ENCODE results near the gene DDX24.

DNA sequence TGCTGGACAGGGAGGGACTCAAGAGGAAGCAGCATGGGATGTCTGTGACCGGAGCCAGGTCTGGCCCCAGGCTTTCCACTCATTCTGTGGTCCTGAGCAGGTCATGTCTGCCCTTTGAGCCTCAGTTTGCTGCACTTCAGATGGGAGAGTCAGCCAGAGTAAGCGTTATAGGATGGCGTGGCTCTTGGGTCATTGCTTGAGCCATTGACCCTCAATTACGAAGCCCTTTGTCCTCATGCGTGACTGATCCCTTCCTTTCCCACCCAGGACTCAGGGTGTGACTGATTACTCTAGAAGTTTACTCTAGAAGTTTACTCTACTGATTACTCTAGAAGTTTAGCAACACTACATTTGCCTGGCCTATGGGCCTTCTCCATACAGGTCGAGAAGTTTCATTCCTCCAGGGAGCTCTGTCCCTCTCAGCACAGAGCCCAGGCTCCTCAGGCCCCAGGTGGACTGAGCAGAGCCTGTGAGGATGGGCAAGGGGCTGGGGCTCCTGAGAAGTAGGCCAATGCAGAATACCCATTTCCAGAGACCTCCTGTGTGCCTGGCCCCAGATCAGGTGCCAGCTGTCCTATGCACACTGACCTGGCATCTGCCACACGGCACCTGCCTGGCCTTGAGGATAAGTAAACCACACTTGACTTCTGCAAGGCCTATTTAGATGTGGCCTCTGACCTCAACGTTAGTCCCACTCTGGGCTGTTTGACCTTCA is 21.9 kb upstream of the DDX24 start:
- TF ChIP-seq, protein P1, sequence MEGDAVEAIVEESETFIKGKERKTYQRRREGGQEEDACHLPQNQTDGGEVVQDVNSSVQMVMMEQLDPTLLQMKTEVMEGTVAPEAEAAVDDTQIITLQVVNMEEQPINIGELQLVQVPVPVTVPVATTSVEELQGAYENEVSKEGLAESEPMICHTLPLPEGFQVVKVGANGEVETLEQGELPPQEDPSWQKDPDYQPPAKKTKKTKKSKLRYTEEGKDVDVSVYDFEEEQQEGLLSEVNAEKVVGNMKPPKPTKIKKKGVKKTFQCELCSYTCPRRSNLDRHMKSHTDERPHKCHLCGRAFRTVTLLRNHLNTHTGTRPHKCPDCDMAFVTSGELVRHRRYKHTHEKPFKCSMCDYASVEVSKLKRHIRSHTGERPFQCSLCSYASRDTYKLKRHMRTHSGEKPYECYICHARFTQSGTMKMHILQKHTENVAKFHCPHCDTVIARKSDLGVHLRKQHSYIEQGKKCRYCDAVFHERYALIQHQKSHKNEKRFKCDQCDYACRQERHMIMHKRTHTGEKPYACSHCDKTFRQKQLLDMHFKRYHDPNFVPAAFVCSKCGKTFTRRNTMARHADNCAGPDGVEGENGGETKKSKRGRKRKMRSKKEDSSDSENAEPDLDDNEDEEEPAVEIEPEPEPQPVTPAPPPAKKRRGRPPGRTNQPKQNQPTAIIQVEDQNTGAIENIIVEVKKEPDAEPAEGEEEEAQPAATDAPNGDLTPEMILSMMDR (IDR thresholded peaks at IDR 0.05) = no peak
- TF ChIP-seq, protein P2, sequence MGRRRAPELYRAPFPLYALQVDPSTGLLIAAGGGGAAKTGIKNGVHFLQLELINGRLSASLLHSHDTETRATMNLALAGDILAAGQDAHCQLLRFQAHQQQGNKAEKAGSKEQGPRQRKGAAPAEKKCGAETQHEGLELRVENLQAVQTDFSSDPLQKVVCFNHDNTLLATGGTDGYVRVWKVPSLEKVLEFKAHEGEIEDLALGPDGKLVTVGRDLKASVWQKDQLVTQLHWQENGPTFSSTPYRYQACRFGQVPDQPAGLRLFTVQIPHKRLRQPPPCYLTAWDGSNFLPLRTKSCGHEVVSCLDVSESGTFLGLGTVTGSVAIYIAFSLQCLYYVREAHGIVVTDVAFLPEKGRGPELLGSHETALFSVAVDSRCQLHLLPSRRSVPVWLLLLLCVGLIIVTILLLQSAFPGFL (CRISPR knock-in tag; IDR thresholded peaks at IDR 0.05; ENCODE audit: borderline replicate concordance) = no peak
- TF ChIP-seq, protein P3, sequence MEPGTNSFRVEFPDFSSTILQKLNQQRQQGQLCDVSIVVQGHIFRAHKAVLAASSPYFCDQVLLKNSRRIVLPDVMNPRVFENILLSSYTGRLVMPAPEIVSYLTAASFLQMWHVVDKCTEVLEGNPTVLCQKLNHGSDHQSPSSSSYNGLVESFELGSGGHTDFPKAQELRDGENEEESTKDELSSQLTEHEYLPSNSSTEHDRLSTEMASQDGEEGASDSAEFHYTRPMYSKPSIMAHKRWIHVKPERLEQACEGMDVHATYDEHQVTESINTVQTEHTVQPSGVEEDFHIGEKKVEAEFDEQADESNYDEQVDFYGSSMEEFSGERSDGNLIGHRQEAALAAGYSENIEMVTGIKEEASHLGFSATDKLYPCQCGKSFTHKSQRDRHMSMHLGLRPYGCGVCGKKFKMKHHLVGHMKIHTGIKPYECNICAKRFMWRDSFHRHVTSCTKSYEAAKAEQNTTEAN (CRISPR knock-in tag; IDR thresholded peaks at IDR 0.05) = no peak
- TF ChIP-seq ZNF121 (CRISPR knock-in tag; IDR thresholded peaks at IDR 0.05) (no peak), ZNF423 (CRISPR knock-in tag; IDR thresholded peaks at IDR 0.05) (no peak), TEAD1 (CRISPR knock-in tag; IDR thresholded peaks at IDR 0.05) (no peak)

Measured in WTC11 (cell line).